Dermis blood vessel endothelial cell (primary cell): ENCODE measurements around the gene ZNF69. TPM values are rescaled to one million over a fixed set of nuclear protein-coding genes. Genes with fewer than 3 reads are reported as not detected.

ENCODE experiments used
- total RNA-seq: library from RNA; depleted of rRNA; stranded (reverse); fragments of >200 nt; gene quantifications from 2 replicates; pipeline ENCODE4 v1.2.3, GENCODE V29; 2014

ZNF69 gene
- total RNA-seq, 1 donor from 2014 or later, result 15.8 TPM

Other genes starting within 250 kb of the ZNF69 start
- 11.7 and 15.1 TPM in 2 replicates for gene ZNF823, start 148.8 kb upstream of the ZNF69 start, total RNA-seq
- gene ZNF441, start 120.8 kb upstream of the ZNF69 start, total RNA-seq, result 8.0 and 10.4 TPM in 2 replicates
- gene ZNF491, start 89.3 kb upstream of the ZNF69 start, total RNA-seq, result 1.5 and 1.6 TPM in 2 replicates
- 9.0 and 12.4 TPM in 2 replicates for gene ZNF440, start 73.5 kb upstream of the ZNF69 start, total RNA-seq
- 2.4 and 3.1 TPM in 2 replicates for gene ZNF439, start 39.1 kb upstream of the ZNF69 start, total RNA-seq
- gene ZNF700, start 37.3 kb downstream of the ZNF69 start, total RNA-seq, result 8.8 and 11.2 TPM in 2 replicates
- 1.6 and 3.1 TPM in 2 replicates for gene ZNF763, start 77.3 kb downstream of the ZNF69 start, total RNA-seq
- gene ZNF433, start 147.9 kb downstream of the ZNF69 start, total RNA-seq, result 2.0 and 2.6 TPM in 2 replicates
- gene ZNF878, start 165.2 kb downstream of the ZNF69 start, total RNA-seq, result 0.17 and 0.70 TPM in 2 replicates
- gene ZNF844, start 176.9 kb downstream of the ZNF69 start, total RNA-seq, result 5.4 and 5.7 TPM in 2 replicates